A673 (cell line): ENCODE results near the gene MICAL2. TPM values are rescaled to one million over a fixed set of nuclear protein-coding genes. Genes with fewer than 3 reads are reported as not detected.

ENCODE experiments used
- BruUV-seq: library from RNA; stranded (reverse); fragments of 400-500 nt; replicated peaks from 2 replicates; lab custom pipeline; 2021; lab: Mats Ljungman, UMichigan
- CTCF ChIA-PET: fragments of 300-600 bp; sonication (Branson Sonifier 250); formaldehyde crosslinking; loops from one replicate; lab custom pipeline; 2022; ENCODE audit warnings: antibody characterized with exemption; lab: Charles Lee
- POLR2A ChIA-PET: fragments of 300-600 bp; sonication (Branson Sonifier 250); formaldehyde crosslinking; loops from one replicate; lab custom pipeline; 2022; ENCODE audit warnings: antibody characterized with exemption; ENCODE audit not compliant: low non-redundant PET; lab: Charles Lee
- DNase-seq: peaks from one replicate; pipeline ENCODE4 v3.0.0-alpha.2; 2015; ENCODE audit warnings: low spot score
- H3K27ac ChIP-seq: fragments of 200-600 bp; sonication (generic); 2 replicates; pipeline ENCODE4 v1.5.1; 2016; ENCODE audit warnings: mixed run types, low read depth, mild to moderate bottlenecking, mixed read lengths, antibody characterized with exemption, low read length; ENCODE audit not compliant: poor library complexity, severe bottlenecking
- H3K27me3 ChIP-seq: fragments of 200-600 bp; sonication (generic); replicated peaks from 2 replicates; pipeline ENCODE4 v1.6.1; 2017; ENCODE audit warnings: mixed run types, low read depth, mild to moderate bottlenecking, mixed read lengths, antibody characterized with exemption, low read length; ENCODE audit not compliant: insufficient read depth, poor library complexity
- H3K36me3 ChIP-seq: fragments of 200-600 bp; sonication (generic); 2 replicates; pipeline ENCODE4 v1.6.1; 2016; ENCODE audit warnings: mixed run types, mild to moderate bottlenecking, mixed read lengths, antibody characterized with exemption, low read length; ENCODE audit not compliant: insufficient read depth, poor library complexity, severe bottlenecking
- H3K4me1 ChIP-seq: fragments of 200-600 bp; sonication (generic); 2 replicates; pipeline ENCODE4 v1.6.1; 2017; ENCODE audit warnings: mixed run types, mild to moderate bottlenecking, mixed read lengths, antibody characterized with exemption, low read length; ENCODE audit not compliant: insufficient read depth, poor library complexity, severe bottlenecking
- H3K4me3 ChIP-seq: fragments of 200-600 bp; sonication (generic); 2 replicates; pipeline ENCODE4 v1.5.1; 2016; ENCODE audit warnings: low read depth, mixed run types, mild to moderate bottlenecking, mixed read lengths, low read length; ENCODE audit not compliant: poor library complexity, severe bottlenecking
- H3K9me3 ChIP-seq: fragments of 200-600 bp; sonication (generic); 2 replicates; pipeline ENCODE4 v1.6.1; 2016; ENCODE audit warnings: mixed run types, low read depth, mild to moderate bottlenecking, mixed read lengths, antibody characterized with exemption, low read length; ENCODE audit not compliant: poor library complexity, severe bottlenecking
- CTCF ChIP-seq: fragments of 300-800, 200-600 bp; sonication (generic); conservative IDR thresholded peaks from 2 replicates; pipeline ENCODE4 v1.5.1; 2017; ENCODE audit warnings: low read depth, mild to moderate bottlenecking, antibody characterized with exemption, low read length, moderate library complexity, mixed read lengths
- EZH2 ChIP-seq: fragments of 200-600 bp; sonication (generic); IDR thresholded peaks from 2 replicates; pipeline ENCODE4 v1.6.1; 2017; ENCODE audit warnings: borderline replicate concordance, low read depth, mild to moderate bottlenecking, mixed read lengths, antibody characterized with exemption, low read length; ENCODE audit not compliant: poor library complexity, severe bottlenecking
- intact Hi-C: fragments of 100-400 bp; cut with micrococcal nuclease; formaldehyde crosslinking; loops from one replicate; pipeline ENCODE4 v1.10.0; 2022; ENCODE audit not compliant: unreplicated experiment
- microRNA-seq: library from miRNA; unstranded; fragments of <30 nt; microRNA quantifications from one replicate; pipeline ENCODE4 v1.2.0, GENCODE V29; 2021
- total RNA-seq: library from RNA; stranded (reverse); gene quantifications from 2 replicates; pipeline ENCODE4 v1.2.3, GENCODE V29; 2021

The MICAL2 gene
- total RNA-seq, 1 experiment from 2014 or later = 1.1 TPM

DNA sequence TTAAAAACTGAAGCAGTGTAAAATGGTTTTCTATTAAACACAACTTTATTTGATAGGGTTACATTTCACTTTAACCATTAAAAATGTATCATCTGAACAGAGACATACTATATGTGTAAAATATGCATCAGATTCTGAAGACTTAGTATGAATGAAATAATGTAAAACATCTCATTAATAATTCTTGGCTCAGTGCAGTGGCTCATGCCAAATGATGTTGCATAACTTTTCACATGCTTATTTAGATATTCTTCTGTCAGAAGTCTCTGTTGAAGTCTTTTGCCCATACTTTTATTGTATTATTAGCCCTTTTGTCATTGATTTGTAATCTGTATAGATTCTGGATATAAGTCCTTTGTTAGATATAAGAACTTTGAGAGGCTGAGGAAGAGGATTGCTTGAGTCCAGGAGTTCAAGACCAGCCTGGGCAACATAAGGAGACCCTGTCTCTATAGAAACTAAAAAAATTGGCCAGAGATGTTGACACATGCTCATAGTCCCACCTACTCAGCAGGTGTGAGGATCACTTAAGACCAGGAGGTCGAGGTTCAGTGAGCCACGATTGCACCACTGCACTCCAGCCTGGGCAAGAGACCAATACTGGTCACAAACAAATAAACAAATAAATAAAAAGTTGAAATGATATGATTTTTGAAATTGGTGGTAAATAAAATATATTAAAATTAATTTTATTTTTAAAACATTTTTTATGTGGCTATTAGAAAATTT, 193.2 kb downstream of the MICAL2 start:
- intact Hi-C loops = no loop called here
- Histone ChIP-seq H3K27ac (no peak overlapping the region), H3K27me3 (no peaks in the 10 kb centered on the region), H3K9me3 (peaks cover 6% of the 10 kb centered on the region), H3K36me3 (no peaks in the 10 kb centered on the region), H3K4me3 (no peak overlapping the region), H3K4me1 (no peaks in the 10 kb centered on the region)
- no TSS peak for BruUV-seq
- DNase-seq = no peak
- CTCF ChIA-PET = no interaction called here
- POLR2A ChIA-PET = no interaction called here
- TF ChIP-seq CTCF = no peak
- no peak for TF ChIP-seq EZH2

DNA sequence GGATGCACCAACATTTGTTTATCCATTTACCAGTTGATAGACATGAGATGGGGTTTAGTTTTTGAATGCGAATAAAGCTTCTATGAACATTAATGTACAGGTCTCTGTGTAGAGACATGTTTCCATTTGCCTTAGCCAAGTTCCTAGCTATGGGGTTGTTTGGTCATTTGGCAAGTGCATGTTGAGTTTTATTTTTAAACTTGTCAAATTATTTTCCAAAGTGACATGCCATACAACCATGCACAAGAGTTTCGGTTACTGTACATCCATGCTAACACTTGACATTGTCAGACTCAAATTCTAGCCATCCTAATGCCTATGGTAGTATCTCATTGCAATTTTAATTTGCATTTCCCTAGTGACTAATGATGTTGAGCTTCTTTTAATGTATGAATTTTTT, 196.4 kb downstream of the MICAL2 start:
- intact Hi-C loops = no loop called here
- POLR2A ChIA-PET = no interaction called here
- CTCF ChIA-PET = no interaction called here
- BruUV-seq = no TSS peak
- no peak for DNase-seq
- H3K9me3 ChIP-seq = no peaks in the 10 kb centered on the region
- H3K36me3 ChIP-seq = no peaks in the 10 kb centered on the region
- TF ChIP-seq EZH2 (no peak), CTCF (no peak)
- H3K4me3 ChIP-seq = no peak overlapping the region
- no peak overlapping the region for H3K27ac ChIP-seq
- H3K27me3 ChIP-seq = no peaks in the 10 kb centered on the region
- no peaks in the 10 kb centered on the region for H3K4me1 ChIP-seq

GRCh38 chr11:12312132-12312531, 201.7 kb downstream of the MICAL2 start:
- Histone ChIP-seq H3K27me3 (no peaks in the 10 kb centered on the region), H3K4me3 (no peak overlapping the region), H3K9me3 (peaks cover 10% of the 10 kb centered on the region), H3K27ac (no peak overlapping the region), H3K36me3 (no peaks in the 10 kb centered on the region), H3K4me1 (no peaks in the 10 kb centered on the region)
- ChIA-PET POLR2A (no interaction called here), CTCF (no interaction called here)
- intact Hi-C loops = no loop called here
- no TSS peak for BruUV-seq
- DNase-seq = no peak
- TF ChIP-seq EZH2 (no peak), CTCF (no peak)

Small RNAs within 50 kb of the gene (microRNA-seq; reads per million reads assigned to microRNA genes)
- not detected for gene MIR6124

Other genes starting within 250 kb of the MICAL2 start
- gene DKK3, start 102.0 kb upstream of the MICAL2 start, total RNA-seq = 0.77 and 2.3 TPM in 2 replicates